Ectodermal cell (in vitro differentiated cells): Measurements from ENCODE around the gene CPHXL2.

Source experiments
- H3K27ac ChIP-seq: 2 replicates; pipeline ENCODE4 v1.7.0; 2013; ENCODE audit warnings: mild to moderate bottlenecking, low read depth, low read length; ENCODE audit not compliant: insufficient read depth, poor library complexity, severe bottlenecking
- H3K27me3 ChIP-seq: 2 replicates; pipeline ENCODE4 v1.7.0; 2013; ENCODE audit warnings: mild to moderate bottlenecking, low read length; ENCODE audit not compliant: insufficient read depth, control insufficient read depth, poor library complexity, severe bottlenecking
- H3K36me3 ChIP-seq: one replicate; pipeline ENCODE4 v1.7.0; 2013; ENCODE audit warnings: low read length; ENCODE audit not compliant: control insufficient read depth, insufficient read depth
- H3K4me1 ChIP-seq: one replicate; pipeline ENCODE4 v1.7.0; 2013; ENCODE audit warnings: low read length; ENCODE audit not compliant: control insufficient read depth, insufficient read depth
- H3K4me3 ChIP-seq: 2 replicates; pipeline ENCODE4 v1.7.0; 2013; ENCODE audit warnings: low read depth, low read length, control low read depth; ENCODE audit not compliant: insufficient read depth
- H3K9me3 ChIP-seq: 2 replicates; pipeline ENCODE4 v1.7.0; 2013; ENCODE audit warnings: mild to moderate bottlenecking, low read length, moderate library complexity; ENCODE audit not compliant: control insufficient read depth
- WGBS, 2 experiments: methylation state at CpG; one replicate each; pipeline ENCODE4 v1.1.7; 2013; ENCODE audit warnings: missing lambda C conversion rate in 2 of 2; 5-methylcytosine and 5-hydroxymethylcytosine counted together

CPHXL2 gene

DNA sequence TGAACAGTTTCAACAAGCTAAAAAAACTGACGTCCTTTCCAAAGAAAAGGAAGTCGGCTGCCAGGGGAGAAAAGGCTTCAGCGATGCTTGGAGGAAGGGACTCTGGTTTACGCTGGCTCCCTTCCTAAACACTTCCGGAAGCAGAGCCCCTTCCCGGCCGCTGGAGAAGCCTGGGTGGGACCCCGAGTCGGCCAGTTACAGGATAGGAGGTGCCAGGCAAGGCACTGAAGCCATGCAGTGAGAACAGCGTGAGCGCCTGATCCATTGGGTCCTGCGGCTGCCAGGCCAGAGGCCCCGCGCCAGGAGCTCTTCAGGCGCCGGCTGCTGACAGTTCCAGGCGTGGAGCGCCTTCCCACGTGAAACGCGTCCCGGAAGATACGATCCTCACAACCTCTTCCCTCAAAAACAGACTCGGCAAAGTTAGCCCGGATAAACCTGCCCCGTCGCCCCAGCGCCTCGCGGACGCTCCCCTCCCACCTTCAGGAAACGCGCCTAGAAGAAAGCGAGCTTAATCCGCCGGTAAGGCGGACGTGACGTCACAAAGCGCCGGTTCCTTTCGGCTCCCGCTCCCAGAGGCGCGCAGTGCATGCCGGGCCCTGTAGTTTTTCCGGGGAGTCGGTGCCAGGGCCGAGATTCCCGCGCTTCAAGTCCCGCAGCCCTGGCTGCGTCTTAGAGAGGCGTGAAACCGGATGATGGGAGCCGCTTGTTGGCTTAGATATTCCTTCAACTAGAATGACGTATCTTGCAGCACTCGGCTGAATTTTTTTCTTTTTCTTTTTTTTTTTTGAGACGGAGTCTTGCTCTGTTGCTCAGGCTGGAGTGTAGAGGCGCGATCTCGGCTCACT, 53.8 kb downstream of the CPHXL2 start, which contains the start of gene ADAT1:
Gene ADAT1 (minus strand): TSS at position 521 of the 845 bp plus-strand sequence. CDS start 2,482 bp downstream, outside the sequence.
- 3 to 4% methylated on average over 62 of the region's 62 CpGs for WGBS, 2 experiments
- Histone ChIP-seq H3K9me3 (no peaks in the 10 kb centered on the region), H3K4me1 (peaks cover 7% of the 10 kb centered on the region), H3K36me3 (peaks cover 35% of the 10 kb centered on the region), H3K27me3 (no peaks in the 10 kb centered on the region), H3K4me3 (peak within 1 kb of the TSS; percentile 73), H3K27ac (peak within 1 kb of the TSS; percentile 90)

DNA sequence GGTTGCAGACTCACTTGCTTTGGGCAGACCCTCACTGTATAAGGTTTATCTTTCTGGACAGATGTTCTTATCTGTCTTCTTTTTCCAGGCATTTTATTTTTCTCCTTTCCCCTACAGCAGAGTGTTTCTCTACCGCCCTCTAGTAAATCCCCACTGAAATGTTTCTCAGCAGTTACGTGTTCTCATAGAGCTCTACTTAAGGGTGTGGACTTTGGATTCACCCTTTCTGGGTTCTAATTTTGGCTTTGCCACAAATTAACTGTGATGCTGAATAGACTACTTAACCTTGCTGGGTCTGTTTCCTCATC, 55.7 kb downstream of the CPHXL2 start:
- Histone ChIP-seq H3K4me3 (no peak overlapping the region), H3K4me1 (peaks cover 7% of the 10 kb centered on the region), H3K9me3 (no peaks in the 10 kb centered on the region), H3K36me3 (peaks cover 32% of the 10 kb centered on the region), H3K27ac (no peak overlapping the region), H3K27me3 (no peaks in the 10 kb centered on the region)
- 26 to 46% methylated on average over 2 of the region's 2 CpGs for WGBS, 2 experiments

DNA sequence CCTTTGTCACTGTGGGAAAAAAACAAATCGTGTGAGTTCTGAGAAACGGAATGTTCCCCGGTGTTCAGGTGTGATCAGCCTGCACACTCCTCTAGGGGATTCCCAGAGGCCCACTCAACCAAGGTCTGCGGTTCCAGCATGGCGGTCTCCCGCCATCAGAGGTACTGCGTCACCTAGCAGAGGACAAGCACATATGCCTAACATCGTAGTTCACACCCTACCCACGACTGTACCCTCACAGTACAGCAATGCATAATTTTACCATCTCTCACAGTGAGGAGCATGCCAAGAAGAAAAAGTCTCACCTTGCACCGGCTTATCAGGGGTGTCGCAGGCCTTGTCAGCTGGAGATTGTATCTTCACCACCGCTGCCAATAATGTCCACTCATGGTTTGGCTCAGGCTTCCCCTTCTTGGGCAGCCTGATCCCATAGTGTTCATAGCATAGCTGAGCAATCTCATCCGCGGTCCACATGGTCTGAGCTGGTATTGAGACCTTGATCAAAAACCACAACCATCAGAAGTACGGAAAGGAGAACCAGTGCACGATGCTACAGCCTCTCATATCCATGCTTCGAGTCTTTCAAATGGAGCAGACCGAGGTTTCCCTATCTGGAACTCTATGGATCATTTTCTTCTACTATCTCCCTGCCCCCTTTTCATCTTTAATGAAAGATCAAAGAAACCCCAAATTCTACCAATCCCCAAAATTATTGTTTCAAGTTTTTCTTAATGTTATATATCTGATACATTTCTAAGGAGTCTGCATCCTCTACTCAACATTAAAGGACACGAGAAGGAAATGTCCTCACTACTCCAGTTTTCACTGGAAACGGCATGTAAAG, 56.3 kb downstream of the CPHXL2 start:
- Histone ChIP-seq H3K4me3 (no peak overlapping the region), H3K27ac (no peak overlapping the region), H3K27me3 (no peaks in the 10 kb centered on the region), H3K9me3 (no peaks in the 10 kb centered on the region), H3K4me1 (peaks cover 7% of the 10 kb centered on the region), H3K36me3 (peaks cover 32% of the 10 kb centered on the region)
- WGBS, 2 experiments: 93 to 95% methylated on average over 20 of the region's 20 CpGs

DNA sequence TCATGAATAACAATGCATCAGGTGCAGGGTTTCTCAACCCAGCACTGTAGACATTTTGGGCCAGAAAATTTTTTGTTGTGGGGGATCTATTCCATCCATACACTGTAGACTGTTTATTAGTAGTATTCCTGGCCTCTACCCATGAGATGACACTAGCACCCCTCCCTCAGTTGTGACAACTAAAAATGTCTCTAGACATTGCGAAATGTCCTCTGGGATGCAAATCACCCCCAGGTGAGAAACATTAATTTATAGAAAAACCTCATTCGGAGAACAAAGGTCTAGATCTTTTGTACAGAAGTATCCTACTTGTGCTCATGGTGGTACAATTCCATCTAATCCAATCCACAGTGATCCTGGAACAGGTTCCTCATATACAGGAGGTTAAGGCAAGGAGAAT, 58.0 kb downstream of the CPHXL2 start:
- WGBS, 2 experiments: 92 to 99% methylated on average over 2 of the region's 2 CpGs
- H3K36me3 ChIP-seq: peaks cover 45% of the 10 kb centered on the region

DNA sequence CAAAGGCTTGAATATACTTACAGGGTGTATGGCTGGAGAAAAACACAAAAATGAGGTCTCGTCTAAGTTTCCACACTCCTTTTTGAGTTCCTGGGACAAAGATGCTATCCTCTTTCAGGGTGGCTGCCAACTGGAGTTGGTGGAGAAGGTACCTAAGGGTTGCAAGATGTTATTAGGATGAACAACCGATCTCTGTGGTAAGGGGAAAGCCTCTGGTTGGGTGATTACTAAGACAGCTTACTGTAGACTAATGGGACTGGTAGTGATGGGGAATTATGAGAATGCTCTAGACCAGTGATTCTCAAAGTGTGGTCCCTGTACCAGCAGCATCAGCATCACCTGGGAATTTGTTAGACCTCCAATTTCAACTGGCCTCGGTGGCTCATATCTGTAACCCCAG, 59.7 kb downstream of the CPHXL2 start:
- Histone ChIP-seq H3K36me3 (peaks cover 49% of the 10 kb centered on the region), H3K27ac (no peak overlapping the region), H3K4me1 (peaks cover 5% of the 10 kb centered on the region), H3K9me3 (no peaks in the 10 kb centered on the region), H3K27me3 (no peaks in the 10 kb centered on the region), H3K4me3 (no peak overlapping the region)
- 94 to 97% methylated on average over 3 of the region's 3 CpGs for WGBS, 2 experiments

More for the DNA sequence above, 58.0 kb downstream of the CPHXL2 start:
- Histone ChIP-seq H3K9me3 (no peaks in the 10 kb centered on the region), H3K27me3 (no peaks in the 10 kb centered on the region), H3K27ac (no peak overlapping the region), H3K4me3 (no peak overlapping the region), H3K4me1 (peaks cover 7% of the 10 kb centered on the region)

DNA sequence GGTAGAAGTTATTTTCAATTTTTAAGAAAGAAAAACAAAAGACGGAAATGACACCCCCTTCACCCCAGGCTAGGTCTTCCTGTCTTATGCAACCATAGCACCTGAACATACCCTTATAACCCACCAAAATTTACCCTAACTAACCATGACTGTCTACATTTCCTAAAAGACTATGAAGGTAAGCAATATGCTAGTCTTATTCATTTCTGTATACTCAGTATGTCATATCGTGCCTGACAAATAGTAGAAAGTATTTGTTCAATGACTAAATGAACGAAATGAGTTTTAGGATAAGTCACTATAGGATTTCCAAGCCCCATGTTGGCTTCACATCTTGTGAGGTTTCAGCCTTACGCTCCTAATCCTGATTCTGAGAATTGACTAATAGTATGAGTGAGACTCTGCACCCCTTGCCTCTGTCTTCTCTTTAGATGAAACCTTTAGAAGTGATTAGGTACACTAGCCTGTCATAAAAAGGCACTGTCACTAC, 60.2 kb downstream of the CPHXL2 start:
- no peak overlapping the region for H3K27ac ChIP-seq
- WGBS, 2 experiments: 94 to 99% methylated on average over 4 of the region's 4 CpGs
- H3K4me1 ChIP-seq: no peaks in the 10 kb centered on the region
- H3K36me3 ChIP-seq: peaks cover 52% of the 10 kb centered on the region
- H3K4me3 ChIP-seq: no peak overlapping the region
- no peaks in the 10 kb centered on the region for H3K9me3 ChIP-seq
- no peaks in the 10 kb centered on the region for H3K27me3 ChIP-seq

DNA sequence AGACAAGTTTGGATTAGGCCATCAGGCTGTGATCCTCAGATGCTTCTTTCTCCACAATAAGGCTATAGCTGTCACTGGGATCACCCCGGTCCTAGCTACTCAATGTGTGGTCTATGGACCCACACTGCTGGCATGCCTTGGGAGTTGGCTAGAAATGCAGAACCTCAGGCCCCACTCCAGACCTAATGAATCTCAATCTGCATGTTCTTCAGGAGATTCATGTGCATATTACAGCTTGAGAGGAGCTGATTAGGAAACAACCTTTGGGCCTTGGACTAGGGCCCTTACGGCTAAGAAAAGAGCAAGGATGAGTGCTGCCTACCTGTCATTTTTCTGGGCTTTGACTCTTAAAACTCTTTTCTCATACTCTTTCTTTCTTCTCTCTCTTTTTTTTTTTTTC, 61.2 kb downstream of the CPHXL2 start:
- Histone ChIP-seq H3K27ac (no peak overlapping the region), H3K27me3 (no peaks in the 10 kb centered on the region), H3K9me3 (no peaks in the 10 kb centered on the region), H3K4me1 (no peaks in the 10 kb centered on the region), H3K4me3 (no peak overlapping the region), H3K36me3 (peaks cover 55% of the 10 kb centered on the region)
- 93% methylated on average over 2 of the region's 2 CpGs for WGBS, 2 experiments

DNA sequence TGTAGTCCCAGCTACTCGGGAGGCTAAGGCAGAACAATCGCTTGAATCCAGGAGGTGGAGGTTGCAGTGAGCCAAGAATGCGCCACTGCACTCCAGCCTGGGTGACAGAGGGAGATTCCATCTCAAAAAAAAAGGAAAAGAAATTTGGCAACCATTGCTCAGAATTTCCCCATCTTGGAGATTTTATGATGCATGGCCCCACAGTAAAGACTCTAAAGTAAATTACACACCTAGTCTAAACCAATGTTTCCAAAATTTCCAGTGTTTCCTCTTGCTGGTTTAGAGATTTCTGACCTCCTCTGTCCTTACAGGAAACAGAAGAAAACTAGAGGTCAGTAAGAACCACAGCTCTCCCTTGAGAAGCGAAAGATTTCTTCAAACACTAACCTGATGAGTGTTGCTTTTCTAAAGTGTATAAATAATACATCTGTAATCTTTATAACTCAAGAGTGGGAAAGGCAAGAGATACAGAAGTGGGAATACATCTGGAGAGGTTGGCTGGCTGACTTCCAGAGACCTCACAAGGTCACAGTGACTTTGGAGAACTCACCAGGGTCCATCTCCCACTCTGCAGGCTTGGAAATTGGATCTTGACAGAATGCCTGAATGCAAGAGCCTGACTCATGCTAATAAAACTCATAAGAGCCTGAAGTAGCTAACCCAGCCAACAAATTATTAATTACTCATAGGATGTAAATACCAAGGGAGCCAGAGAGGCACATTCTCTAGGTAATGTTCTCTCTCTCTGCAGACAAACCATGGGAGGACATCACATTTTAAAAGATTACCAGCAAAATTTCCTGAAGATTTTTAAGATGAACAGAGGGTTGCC, 62.5 kb downstream of the CPHXL2 start:
- Histone ChIP-seq H3K27ac (no peak overlapping the region), H3K4me1 (no peaks in the 10 kb centered on the region), H3K4me3 (no peak overlapping the region), H3K9me3 (no peaks in the 10 kb centered on the region), H3K36me3 (peaks cover 52% of the 10 kb centered on the region), H3K27me3 (no peaks in the 10 kb centered on the region)
- WGBS, 2 experiments: 90 to 91% methylated on average over 3 of the region's 4 CpGs
